HL-60 (cell line): ENCODE measurements around the gene RCC1.

Source experiments
- SPI1 ChIP-seq: IDR thresholded peaks from 2 replicates; pipeline ENCODE4 v1.6.1; 2012; ENCODE audit warnings: low read depth, mild to moderate bottlenecking, borderline replicate concordance
- TF ChIP-seq, protein P1 (sequence below): IDR thresholded peaks from one replicate; pipeline ENCODE4 v1.5.1; 2011; ENCODE audit warnings: low read length, control low read depth, inconsistent platforms; ENCODE audit not compliant: insufficient read depth
- TF ChIP-seq, protein P2 (sequence below): IDR thresholded peaks from 2 replicates; pipeline ENCODE4 v1.6.1; 2012; ENCODE audit warnings: low read depth; ENCODE audit not compliant: insufficient replicate concordance

DNA sequence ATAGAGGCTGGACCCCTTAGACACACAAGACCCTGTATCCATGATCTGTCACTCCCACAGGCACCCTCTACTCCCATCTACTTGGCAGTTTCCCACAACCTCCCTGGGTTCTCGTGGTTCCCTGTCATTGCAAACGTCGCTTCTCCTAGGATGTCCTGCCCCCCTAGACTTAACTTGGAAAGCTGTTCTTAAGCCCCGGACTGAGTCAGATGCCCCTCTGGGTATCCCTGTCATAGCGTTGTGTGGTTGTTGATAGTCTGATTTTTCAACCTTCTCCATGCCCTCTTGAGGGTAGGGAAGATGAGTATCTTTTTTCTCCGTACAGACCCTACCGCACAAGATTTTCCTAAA is 11.8 kb downstream of the RCC1 start:
- TF ChIP-seq, protein P1, sequence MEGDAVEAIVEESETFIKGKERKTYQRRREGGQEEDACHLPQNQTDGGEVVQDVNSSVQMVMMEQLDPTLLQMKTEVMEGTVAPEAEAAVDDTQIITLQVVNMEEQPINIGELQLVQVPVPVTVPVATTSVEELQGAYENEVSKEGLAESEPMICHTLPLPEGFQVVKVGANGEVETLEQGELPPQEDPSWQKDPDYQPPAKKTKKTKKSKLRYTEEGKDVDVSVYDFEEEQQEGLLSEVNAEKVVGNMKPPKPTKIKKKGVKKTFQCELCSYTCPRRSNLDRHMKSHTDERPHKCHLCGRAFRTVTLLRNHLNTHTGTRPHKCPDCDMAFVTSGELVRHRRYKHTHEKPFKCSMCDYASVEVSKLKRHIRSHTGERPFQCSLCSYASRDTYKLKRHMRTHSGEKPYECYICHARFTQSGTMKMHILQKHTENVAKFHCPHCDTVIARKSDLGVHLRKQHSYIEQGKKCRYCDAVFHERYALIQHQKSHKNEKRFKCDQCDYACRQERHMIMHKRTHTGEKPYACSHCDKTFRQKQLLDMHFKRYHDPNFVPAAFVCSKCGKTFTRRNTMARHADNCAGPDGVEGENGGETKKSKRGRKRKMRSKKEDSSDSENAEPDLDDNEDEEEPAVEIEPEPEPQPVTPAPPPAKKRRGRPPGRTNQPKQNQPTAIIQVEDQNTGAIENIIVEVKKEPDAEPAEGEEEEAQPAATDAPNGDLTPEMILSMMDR = no peak
- TF ChIP-seq, protein P2, sequence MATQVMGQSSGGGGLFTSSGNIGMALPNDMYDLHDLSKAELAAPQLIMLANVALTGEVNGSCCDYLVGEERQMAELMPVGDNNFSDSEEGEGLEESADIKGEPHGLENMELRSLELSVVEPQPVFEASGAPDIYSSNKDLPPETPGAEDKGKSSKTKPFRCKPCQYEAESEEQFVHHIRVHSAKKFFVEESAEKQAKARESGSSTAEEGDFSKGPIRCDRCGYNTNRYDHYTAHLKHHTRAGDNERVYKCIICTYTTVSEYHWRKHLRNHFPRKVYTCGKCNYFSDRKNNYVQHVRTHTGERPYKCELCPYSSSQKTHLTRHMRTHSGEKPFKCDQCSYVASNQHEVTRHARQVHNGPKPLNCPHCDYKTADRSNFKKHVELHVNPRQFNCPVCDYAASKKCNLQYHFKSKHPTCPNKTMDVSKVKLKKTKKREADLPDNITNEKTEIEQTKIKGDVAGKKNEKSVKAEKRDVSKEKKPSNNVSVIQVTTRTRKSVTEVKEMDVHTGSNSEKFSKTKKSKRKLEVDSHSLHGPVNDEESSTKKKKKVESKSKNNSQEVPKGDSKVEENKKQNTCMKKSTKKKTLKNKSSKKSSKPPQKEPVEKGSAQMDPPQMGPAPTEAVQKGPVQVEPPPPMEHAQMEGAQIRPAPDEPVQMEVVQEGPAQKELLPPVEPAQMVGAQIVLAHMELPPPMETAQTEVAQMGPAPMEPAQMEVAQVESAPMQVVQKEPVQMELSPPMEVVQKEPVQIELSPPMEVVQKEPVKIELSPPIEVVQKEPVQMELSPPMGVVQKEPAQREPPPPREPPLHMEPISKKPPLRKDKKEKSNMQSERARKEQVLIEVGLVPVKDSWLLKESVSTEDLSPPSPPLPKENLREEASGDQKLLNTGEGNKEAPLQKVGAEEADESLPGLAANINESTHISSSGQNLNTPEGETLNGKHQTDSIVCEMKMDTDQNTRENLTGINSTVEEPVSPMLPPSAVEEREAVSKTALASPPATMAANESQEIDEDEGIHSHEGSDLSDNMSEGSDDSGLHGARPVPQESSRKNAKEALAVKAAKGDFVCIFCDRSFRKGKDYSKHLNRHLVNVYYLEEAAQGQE = no peak
- no peak for TF ChIP-seq SPI1
